HEK293 (cell line): ENCODE data around the gene ME2.

ENCODE experiments used
- GLI2 ChIP-seq: fragments of 450-650 bp; formaldehyde crosslinking; IDR thresholded peaks from 2 replicates; pipeline ENCODE4; 2017; ENCODE audit warnings: missing biosample characterization, missing genetic modification characterization, low read depth, borderline replicate concordance
- GLI4 ChIP-seq: fragments of 450-650 bp; formaldehyde crosslinking; IDR thresholded peaks from 2 replicates; pipeline ENCODE4 v1.5.1; 2016; ENCODE audit warnings: missing biosample characterization, missing genetic modification characterization
- MEIS1 ChIP-seq: sonication (generic); formaldehyde crosslinking; IDR thresholded peaks from 2 replicates; pipeline ENCODE4 v1.8.1; 2022; ENCODE audit warnings: missing genetic modification reagents, mild to moderate bottlenecking, borderline replicate concordance
- ZNF24 ChIP-seq: fragments of 450-650 bp; formaldehyde crosslinking; IDR thresholded peaks from 2 replicates; pipeline ENCODE4 v1.5.1; 2016; ENCODE audit warnings: missing biosample characterization, missing genetic modification characterization
- ZNF350 ChIP-seq: fragments of 450-650 bp; formaldehyde crosslinking; IDR thresholded peaks from 2 replicates; pipeline ENCODE4 v1.5.0; 2017; ENCODE audit warnings: missing biosample characterization, mild to moderate bottlenecking, missing genetic modification characterization
- ZNF514 ChIP-seq: fragments of 450-650 bp; formaldehyde crosslinking; IDR thresholded peaks from 2 replicates; pipeline ENCODE4 v1.5.1; 2016; ENCODE audit warnings: missing biosample characterization, missing genetic modification characterization
- ZNF623 ChIP-seq: fragments of 450-650 bp; formaldehyde crosslinking; IDR thresholded peaks from 2 replicates; pipeline ENCODE4 v1.5.1; 2016; ENCODE audit warnings: missing biosample characterization, missing genetic modification characterization
- ZNF707 ChIP-seq: fragments of 450-650 bp; formaldehyde crosslinking; IDR thresholded peaks from 2 replicates; pipeline ENCODE4 v1.5.1; 2016; ENCODE audit warnings: missing biosample characterization, missing genetic modification characterization
- ZNF776 ChIP-seq: fragments of 450-650 bp; formaldehyde crosslinking; IDR thresholded peaks from 2 replicates; pipeline ENCODE4 v1.5.0; 2017; ENCODE audit warnings: missing biosample characterization, missing genetic modification characterization, borderline replicate concordance
- ZXDB ChIP-seq: fragments of 450-650 bp; formaldehyde crosslinking; IDR thresholded peaks from 2 replicates; pipeline ENCODE4 v1.5.1; 2016; ENCODE audit warnings: missing biosample characterization, missing genetic modification characterization
- TF ChIP-seq, protein P1 (sequence below): fragments of 450-650 bp; formaldehyde crosslinking; IDR thresholded peaks from 2 replicates; pipeline ENCODE4 v1.5.1; 2016; ENCODE audit warnings: missing biosample characterization, missing genetic modification characterization, low read depth
- TF ChIP-seq, protein P2 (sequence below): fragments of 450-650 bp; formaldehyde crosslinking; IDR thresholded peaks from 2 replicates; pipeline ENCODE4 v1.5.1; 2016; ENCODE audit warnings: missing biosample characterization, missing genetic modification characterization
- TF ChIP-seq, protein P3 (sequence below): fragments of 450-650 bp; formaldehyde crosslinking; IDR thresholded peaks from 2 replicates; pipeline ENCODE4 v1.5.1; 2016; ENCODE audit warnings: missing biosample characterization, missing genetic modification characterization
- TF ChIP-seq, protein P4 (sequence below): IDR thresholded peaks from 2 replicates; pipeline ENCODE4 v1.6.1; 2011; ENCODE audit warnings: mild to moderate bottlenecking, low read depth, low read length, borderline replicate concordance

DNA sequence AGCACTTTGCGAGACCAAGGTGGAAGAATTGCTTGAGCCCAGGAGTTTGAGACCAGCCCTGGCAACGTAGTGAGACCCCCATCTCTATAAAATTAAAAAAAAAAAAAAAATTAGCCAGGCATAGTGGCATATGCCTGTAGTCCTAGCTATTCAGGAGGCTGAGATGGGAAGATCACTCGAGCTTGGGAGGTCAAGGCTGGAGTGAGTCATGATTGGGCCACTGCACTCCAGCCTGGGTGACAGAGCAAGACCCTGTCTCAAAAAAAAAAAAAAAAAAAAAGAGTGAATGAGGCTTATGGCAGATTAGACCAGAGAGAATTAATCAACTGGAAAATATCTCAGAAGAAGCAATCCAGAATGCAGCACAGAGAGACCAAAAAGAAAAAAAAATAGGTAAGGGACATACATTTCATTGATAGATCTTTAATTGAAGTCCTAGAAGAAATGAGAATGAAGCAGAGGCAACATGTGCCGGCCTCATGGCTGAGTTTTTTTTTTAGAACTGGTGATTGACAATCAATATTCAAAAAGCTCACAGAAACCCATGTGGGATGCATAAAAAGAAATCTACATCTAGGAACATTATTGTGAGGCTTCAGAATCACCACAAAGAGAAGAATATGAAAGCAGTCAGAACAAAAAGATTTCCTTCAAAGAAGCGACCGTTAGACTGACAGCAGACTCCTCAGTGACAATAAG is 56.7 kb downstream of the ME2 start:
- TF ChIP-seq, protein P1, sequence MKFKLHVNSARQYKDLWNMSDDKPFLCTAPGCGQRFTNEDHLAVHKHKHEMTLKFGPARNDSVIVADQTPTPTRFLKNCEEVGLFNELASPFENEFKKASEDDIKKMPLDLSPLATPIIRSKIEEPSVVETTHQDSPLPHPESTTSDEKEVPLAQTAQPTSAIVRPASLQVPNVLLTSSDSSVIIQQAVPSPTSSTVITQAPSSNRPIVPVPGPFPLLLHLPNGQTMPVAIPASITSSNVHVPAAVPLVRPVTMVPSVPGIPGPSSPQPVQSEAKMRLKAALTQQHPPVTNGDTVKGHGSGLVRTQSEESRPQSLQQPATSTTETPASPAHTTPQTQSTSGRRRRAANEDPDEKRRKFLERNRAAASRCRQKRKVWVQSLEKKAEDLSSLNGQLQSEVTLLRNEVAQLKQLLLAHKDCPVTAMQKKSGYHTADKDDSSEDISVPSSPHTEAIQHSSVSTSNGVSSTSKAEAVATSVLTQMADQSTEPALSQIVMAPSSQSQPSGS (tag by site-specific recombination), result no peak
- TF ChIP-seq, protein P2, sequence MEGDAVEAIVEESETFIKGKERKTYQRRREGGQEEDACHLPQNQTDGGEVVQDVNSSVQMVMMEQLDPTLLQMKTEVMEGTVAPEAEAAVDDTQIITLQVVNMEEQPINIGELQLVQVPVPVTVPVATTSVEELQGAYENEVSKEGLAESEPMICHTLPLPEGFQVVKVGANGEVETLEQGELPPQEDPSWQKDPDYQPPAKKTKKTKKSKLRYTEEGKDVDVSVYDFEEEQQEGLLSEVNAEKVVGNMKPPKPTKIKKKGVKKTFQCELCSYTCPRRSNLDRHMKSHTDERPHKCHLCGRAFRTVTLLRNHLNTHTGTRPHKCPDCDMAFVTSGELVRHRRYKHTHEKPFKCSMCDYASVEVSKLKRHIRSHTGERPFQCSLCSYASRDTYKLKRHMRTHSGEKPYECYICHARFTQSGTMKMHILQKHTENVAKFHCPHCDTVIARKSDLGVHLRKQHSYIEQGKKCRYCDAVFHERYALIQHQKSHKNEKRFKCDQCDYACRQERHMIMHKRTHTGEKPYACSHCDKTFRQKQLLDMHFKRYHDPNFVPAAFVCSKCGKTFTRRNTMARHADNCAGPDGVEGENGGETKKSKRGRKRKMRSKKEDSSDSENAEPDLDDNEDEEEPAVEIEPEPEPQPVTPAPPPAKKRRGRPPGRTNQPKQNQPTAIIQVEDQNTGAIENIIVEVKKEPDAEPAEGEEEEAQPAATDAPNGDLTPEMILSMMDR (tag by site-specific recombination), result no peak
- TF ChIP-seq ZNF707 (tag by site-specific recombination), result no peak
- no peak for TF ChIP-seq MEIS1 (CRISPR knock-in tag)
- TF ChIP-seq ZNF24 (tag by site-specific recombination), result no peak
- TF ChIP-seq ZXDB (tag by site-specific recombination), result no peak
- TF ChIP-seq ZNF350 (tag by site-specific recombination), result no peak
- no peak for TF ChIP-seq ZNF623
- TF ChIP-seq, protein P3, sequence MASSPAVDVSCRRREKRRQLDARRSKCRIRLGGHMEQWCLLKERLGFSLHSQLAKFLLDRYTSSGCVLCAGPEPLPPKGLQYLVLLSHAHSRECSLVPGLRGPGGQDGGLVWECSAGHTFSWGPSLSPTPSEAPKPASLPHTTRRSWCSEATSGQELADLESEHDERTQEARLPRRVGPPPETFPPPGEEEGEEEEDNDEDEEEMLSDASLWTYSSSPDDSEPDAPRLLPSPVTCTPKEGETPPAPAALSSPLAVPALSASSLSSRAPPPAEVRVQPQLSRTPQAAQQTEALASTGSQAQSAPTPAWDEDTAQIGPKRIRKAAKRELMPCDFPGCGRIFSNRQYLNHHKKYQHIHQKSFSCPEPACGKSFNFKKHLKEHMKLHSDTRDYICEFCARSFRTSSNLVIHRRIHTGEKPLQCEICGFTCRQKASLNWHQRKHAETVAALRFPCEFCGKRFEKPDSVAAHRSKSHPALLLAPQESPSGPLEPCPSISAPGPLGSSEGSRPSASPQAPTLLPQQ, result no peak
- TF ChIP-seq GLI4 (tag by site-specific recombination), result no peak
- TF ChIP-seq, protein P4, sequence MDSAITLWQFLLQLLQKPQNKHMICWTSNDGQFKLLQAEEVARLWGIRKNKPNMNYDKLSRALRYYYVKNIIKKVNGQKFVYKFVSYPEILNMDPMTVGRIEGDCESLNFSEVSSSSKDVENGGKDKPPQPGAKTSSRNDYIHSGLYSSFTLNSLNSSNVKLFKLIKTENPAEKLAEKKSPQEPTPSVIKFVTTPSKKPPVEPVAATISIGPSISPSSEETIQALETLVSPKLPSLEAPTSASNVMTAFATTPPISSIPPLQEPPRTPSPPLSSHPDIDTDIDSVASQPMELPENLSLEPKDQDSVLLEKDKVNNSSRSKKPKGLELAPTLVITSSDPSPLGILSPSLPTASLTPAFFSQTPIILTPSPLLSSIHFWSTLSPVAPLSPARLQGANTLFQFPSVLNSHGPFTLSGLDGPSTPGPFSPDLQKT, result no peak
- no peak for TF ChIP-seq ZNF776
- no peak for TF ChIP-seq GLI2 (tag by site-specific recombination)
- TF ChIP-seq ZNF514, result no peak
